ENCODE results near the gene UBL7.

Gene UBL7

DNA sequence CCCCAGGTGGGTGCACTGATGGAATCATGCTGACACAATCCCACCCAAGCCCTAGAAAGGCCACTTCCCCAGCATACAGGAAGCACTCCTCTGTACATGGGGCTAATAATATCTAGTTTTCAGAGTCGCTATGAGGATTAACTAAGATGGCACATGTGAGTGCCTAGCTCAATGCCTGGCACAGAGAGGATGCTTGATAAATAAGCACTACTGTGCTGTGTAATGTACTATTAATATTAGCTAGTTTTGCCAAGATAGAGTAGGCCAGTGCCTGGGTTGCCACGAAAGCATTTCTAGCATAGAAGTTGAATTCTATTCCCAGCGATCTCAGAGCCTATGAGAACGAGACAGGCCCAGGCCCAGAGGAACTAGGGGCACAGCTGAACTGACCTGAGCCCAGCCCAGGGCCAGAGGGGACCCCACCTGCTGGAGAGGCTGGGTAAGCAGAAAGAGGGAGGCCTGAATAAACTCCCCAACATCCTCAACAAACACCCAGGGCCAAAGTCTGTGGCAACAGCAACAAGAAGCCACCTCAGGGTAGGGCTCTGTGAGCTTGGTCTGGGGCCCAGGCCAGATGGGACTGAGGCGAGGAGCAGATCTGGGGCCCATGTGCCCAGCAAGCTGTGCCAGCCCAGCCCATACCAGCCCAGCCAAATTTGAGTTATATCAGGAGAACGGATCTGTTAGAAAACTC lies 19.6 kb downstream of the UBL7 start:
- no peak for DNase-seq (ENCODE audit: low read depth in 2 of 3, low spot score in 1 of 3)

DNA sequence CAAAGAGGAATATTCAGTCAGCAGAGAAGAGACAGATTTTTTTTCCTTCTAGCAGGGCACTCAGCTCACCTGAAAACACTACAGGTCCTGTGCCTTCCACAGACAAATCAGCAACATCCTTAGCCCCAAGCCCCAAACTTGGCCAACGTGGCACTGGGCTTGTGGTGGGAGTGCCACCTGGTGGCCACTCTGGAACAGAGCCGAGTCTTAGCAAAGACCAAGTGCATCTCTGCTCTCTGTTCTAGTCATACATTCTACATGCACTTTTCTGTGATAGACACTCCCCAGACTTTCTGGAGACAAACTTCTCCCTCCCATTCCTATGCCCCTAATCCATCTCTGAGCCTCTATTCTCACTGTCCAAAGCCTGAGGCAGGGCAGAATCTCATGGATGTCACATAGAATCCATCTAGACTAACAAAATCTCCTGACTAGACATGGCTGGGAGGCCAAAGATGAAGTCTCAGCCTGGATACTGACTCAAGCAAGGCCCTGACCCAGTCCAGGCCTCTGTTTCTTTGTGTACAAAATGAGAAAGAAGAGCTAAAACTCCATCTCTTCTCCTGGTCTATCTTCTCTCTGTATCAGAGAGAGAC lies 22.1 kb downstream of the UBL7 start:
- peak; percentile 70 to 74 (median 70) for DNase-seq (ENCODE audit: low read depth in 2 of 3, low spot score in 1 of 3)

DNA sequence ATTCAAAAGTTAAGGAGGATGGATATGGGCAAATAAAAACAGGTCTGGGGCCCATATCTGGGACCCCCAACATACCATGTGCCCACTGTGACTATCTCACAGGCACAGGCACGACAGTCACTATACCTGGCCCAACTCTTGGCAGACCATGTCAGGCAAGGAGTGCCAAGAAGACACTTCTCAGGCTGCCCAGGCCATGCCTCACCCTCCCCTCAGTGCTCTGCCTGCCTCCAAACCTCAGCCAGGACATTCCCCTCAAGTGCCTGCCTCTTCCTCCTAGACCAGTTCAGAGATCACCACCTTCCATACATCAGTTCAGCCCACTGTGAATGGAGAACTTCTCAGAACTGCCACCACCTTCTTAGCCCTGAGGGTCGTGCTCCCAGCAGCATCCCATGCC lies 22.8 kb downstream of the UBL7 start:
- no peak for DNase-seq (ENCODE audit: low read depth in 2 of 3, low spot score in 1 of 3)

DNA sequence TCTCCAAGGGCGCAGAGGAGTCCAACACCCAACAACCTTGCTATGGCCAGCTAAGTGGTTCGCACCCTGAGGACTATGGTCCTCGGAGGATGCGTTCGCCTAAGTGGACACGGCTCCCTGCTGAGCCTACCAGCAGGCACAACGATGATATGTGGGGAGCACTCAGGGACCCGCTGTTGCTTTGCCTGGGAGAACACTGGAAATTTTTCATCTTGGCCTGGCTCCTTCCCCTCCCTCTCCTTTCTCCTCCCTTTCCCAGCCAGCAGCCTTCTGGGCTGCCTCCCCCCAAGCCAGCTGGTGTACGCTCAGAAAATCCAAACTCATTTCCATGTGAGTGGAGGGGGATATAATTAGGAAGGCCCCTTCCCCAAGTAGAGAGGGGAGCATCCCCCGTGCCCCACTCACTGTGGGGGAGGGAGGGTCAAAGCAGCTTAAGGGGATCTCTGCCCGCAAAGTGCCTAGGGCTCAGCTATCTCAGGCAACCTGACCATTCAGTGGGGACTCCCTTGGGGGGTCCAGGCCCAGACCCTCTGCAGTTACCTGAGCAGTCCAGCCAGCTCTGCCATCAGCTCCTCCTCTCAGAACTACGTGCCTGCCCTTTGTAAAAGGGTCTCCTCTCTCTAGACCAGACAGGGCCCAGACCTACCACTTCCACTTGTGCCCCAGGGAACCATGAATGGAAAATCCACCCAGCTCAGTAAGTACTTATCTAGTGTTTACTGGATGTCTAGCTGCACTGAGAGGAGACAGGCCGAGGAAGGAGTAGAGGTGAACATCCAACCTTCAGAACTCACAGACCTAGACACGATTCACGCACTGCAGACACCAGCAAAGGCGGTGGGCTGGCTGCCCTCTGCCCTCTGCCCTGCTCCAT lies 26.5 kb downstream of the UBL7 start:
- DNase-seq (ENCODE audit: low read depth in 2 of 3, low spot score in 1 of 3) = no peak

DNA sequence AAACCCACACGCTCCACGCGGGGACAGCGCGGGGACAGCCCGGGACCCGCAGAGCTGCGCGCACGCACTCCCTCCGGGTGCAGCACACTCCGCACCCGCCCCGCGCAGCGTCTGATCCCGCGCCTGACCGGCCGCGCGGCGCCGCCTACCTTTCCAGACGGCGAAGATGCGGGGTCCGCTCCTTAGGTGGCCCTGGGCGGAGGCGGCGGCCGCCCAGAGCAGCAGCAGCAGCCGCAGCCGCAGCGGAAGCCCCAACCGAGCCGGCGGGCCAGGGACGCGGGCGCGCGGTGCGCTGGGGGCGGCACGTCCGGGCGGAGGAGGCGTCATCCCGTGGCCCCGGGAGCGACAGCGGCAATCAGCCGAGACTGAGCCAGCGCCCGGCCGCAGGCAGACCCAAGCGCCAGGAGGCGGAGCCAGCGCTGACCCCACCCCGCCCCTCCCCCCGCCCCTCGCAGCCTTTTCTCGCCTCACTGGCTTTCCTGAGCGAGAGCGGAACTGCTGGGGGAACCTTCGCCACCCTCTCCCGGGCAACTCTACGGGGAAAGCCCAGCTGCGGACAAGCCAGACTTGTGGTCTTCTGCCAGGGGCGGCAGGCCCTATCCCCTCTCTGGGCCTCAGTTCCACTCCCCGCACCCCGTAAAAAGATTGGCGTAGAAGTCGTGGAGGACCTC lies 27.2 kb downstream of the UBL7 start, which contains the start of gene SEMA7A:
Gene SEMA7A (minus strand): TSS at position 367 of the 671 bp plus-strand sequence. CDS start 40 bp downstream, at position 327.
- DNase-seq (ENCODE audit: low read depth in 2 of 3, low spot score in 1 of 3) = peak; percentile 67 to 78 (median 74)

DNA sequence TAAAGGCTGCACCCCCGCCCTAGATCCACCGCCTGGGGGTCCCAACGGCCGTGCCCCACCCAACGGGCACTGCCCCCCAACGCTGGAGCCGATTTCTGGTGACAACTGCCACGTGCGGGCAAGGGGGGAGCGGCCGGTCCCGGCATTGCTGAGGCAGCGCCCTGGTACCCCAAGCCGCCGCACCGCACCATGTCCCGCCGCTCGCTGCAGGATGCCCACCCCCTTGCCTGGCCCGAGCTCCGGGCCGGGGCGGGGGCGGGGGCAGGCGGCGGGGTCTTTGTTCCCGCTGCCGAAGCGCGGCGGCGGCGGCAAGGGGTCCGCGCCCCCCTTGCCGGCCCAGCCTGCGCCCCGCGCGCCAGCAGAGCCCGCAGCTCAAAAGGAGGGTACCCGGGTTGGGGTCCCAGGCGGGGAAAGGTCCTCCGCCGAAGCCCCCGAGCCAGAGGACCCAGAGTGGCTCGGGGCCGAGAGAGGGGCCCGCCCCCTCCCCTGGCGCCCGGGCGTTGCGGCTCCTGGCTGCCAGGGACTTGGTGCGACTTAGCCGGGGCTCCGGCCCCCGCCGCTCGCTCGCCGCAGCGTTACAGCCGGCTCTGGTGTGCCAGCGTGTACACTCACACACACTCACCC lies 27.9 kb downstream of the UBL7 start:
- no peak for DNase-seq (ENCODE audit: low read depth in 2 of 3, low spot score in 1 of 3)

DNA sequence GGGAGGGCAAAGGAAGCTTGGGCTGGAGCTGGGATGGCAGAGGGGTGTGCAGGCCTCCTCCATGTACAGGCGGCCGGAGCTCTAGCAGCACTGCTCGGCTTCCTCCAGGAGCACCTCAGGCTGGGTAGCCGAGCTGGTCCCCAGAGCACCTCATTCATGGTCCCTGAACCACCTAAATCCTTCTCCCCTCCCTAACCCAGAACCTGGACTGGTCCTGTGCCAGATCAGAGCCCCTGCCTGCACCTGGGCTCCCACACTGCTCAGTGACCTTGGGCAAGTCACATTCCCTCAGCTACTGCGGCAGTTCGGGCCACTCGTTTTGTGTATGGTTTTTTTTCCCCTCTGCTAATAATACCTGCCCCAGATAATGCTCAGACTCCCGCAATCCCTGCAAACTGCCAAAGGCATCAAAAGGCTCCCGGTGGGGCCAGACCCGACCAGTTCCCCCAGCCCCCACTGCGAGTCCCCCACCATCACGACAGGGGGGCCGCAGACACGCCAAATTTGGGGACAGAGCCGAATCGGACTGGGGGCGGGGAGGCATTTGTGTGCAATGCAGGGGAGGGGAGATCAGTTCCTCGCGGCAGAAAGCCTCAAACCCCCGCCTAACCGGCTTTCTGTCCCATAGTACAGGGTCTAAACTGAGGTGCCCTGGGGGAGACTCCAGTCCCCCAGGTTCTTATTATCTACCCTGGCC lies 28.5 kb downstream of the UBL7 start:
- DNase-seq (ENCODE audit: low read depth in 2 of 3, low spot score in 1 of 3) = no peak

DNA sequence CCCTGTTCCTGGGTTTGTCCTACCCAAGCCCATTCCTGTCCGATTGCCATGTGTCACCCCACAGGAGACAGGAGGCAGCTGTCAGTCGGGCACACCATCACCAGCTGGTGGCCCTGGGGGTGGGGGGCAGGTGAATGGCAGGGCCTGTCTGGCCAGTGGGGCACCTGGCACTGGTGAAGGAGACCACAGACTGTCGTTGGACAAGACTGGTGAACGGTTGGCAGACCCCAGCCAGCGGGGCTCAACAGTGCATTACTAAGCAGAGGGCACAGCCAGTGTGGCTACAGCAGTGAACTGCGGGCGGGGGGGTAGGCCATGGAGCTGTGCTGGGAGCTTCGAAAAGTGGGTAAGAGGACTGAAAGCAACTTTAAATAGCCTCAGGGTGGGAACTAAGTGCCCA lies 29.3 kb downstream of the UBL7 start:
- peak in 1 of 3 donors; percentile 34 for DNase-seq (ENCODE audit: low read depth in 2 of 3, low spot score in 1 of 3)

DNA sequence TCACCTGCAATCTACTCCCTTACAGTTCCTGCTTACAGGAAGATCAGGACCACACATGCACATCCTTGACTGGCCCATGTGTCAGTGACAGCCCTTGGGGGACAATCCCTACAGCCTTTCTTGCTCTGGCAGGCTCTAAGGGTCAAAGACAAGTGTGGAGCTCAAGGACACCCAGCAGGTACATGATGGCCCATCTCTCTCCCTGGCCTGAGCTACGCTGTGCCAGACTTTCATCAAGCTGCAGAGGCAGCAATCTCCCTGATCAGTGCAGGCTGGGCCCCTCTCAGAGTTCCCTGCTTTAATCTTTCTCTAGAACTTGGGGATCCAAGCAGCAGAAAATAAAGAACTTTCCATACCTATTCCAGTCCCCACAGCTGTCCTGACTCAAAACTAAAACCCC lies 29.8 kb downstream of the UBL7 start:
- no peak for DNase-seq (ENCODE audit: low read depth in 2 of 3, low spot score in 1 of 3)

DNA sequence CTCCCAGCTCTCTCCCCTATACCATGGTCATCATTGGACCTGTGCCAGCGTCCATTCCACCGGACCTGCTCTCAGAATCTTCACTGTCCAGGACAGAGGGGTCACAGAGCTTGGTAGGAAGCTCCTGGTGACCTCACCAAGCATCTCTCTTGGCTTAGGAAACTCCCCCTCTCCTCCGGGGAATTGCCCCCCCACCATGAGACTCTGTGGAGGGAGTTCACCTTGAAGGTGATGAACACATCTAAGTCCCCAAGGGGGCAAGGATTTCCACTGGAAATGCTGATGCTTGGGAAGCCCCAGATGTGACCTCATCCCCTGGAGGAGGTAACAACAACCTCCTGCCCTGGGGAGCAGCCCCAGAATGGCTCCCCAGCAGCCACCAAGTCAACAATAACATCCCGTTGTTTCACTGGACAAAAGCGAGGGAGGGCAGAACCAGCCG lies 30.4 kb downstream of the UBL7 start:
- no peak for DNase-seq (ENCODE audit: low read depth in 2 of 3, low spot score in 1 of 3)

DNA sequence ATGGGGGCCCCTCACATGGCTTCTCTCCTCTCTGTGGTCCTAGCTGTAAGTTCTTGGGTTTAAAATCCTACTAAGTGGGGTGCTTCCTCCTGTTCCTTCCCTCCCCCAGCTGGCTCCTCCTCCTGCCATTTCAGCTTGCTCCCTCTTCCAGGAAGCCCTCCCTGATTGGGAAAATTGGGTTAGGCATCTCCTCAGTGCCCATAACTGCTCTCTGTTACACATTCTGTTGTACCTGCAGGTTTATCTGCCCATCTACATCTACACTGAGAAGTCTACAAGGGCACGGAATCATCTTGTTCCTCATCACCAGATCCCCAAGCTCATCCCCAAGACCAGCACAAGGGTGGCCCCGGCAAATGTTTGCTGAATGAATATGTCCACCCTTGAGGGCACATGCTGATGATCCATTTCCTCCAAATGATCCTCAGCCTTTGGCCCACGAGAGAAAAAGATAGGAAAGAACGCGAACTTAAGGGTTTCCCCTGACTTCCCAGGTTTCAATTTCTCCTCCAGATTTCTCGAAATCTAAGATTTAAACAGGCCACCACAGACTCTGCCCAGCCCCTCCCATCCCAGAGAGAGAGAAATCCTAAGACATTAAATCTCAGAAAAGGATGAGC lies 31.1 kb downstream of the UBL7 start:
- DNase-seq (ENCODE audit: low read depth in 2 of 3, low spot score in 1 of 3) = no peak

DNA sequence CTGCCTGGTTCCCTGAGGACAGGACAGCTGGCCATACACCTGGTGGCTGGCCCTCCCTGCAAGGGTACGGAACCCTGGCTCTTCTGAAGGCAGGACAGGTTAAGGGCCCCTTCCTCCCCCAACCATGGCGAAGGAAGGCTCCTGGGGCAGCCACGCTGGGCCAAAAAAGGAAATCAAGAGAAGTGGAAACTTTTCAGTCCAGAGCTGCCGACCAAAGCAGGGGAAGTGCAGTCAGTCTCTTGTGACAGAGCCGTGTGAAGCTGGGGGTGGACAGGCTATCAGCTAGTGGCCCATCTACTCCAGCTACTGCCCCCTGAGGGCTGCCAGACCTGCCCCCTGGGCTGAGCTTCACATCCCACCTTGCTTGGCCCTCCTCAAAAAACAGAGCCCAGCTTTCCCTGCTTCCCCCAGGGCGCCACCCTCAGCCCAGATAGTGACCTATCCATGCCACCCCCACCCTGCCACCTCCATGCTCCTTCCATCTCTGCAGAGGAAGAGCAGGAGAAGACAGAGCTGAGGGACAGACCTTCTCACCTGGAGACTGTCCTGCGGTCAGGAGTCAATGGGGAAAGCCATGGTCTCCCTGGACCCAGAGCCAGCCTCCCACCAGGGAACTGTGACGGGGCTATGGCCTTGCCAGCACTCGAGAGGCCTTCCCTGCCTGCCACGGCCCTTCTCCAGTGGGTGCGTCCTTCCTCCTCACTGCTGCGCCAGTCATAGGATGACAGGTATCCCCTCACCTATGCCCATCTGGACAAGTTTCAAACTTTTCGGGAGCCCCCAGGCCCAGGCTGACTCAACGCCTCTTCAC lies 31.8 kb downstream of the UBL7 start:
- no peak for DNase-seq (ENCODE audit: low read depth in 2 of 3, low spot score in 1 of 3)

DNA sequence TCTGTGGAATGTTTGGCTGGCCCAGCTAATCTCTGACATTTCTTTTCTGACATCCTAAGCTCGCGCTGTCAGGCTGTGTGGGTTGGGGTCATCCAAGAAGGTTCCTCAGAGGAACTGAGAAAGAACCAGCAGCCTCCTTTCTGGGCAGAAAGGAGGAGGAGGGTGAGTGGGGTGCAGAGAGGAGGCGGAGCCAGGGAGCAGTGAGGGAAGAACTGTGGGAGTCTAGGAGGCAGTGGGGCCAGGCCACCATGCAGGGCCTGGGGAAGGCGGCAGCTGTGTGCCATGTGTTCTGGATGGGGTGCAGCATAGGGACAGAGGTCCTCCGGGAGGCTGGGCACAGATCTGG lies 32.5 kb downstream of the UBL7 start:
- no peak for DNase-seq (ENCODE audit: low read depth in 2 of 3, low spot score in 1 of 3)

DNA sequence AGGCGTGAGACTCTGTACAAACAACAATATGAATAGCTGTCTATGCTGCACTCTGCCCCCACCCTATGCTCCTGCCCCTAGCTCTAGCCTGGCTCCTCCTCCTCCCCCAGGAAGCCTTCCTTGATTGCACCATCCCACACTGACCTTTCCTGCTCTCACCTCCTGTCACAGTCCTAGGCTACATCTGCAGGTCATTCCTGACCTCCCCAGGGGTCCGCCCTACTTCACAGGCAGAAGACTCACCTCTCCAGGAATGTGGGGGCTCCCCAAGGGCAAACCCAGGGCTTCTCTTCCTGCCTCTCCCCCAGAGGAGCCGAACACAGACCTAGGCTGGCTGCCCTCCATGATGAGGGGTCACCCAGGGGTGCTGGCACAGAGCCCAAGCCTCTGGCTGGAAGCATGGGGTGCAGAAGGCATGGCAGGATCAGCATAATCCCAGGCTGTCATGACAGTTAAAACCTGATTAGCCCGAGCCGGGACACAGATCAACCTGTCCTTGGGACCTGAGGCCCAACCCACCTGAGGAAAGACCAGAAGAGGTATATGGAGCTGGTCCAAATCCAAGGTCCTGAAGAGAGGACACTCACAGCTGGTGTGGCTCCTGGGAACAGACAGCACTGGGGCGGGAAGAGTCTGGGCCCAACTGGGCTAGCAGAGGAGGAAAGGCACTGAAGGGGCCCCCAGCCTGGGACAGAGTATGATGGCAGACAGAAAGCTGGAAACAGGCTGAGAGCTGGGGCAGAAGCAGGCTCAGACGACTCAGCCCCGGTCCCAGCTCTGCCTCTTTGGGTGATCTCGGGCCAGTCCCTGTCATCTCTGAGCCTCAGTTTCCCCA lies 33.1 kb downstream of the UBL7 start:
- no peak for DNase-seq (ENCODE audit: low read depth in 2 of 3, low spot score in 1 of 3)

DNA sequence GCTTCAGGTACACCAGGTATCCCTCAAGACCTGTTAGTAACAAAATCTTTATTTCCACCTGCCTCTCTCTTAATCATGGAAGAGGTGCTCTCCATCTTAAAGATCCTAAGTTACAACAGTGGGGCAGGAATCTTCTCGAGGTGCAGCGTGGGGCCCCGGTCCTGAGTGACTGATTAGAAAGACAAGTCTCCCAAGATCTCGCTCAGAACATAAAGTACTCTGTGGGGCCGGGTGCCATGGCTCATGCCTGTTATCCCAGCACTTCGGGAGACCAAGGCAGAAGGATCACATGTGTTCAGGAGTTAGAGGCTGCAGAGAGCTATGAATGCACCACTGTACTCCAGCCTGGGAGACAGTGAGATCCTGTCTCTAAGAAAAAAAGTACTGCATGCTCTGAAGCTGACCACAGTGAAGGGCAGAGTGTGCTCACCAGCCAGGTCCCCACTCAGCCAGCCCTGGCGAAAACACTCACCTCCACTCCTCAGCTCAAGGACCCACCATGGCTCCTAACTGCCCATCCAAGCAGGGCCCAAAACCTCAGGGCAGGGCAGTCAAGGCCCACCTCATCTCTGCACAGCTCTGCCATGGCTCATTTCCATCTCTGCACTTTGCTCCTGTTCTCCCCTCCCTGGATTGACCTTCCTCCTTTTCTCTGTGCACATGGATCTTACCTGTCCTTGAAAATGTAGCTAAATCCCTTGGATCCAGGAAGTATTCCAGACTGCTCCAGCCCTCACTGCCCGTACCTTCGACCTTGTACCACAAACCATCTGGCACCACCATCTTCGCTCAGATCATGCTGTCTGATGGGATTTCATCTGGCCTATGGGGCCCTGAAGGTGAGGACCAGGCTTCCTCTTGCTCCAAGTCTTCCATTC lies 34.3 kb downstream of the UBL7 start:
- DNase-seq (ENCODE audit: low read depth in 2 of 3, low spot score in 1 of 3) = no peak

DNA sequence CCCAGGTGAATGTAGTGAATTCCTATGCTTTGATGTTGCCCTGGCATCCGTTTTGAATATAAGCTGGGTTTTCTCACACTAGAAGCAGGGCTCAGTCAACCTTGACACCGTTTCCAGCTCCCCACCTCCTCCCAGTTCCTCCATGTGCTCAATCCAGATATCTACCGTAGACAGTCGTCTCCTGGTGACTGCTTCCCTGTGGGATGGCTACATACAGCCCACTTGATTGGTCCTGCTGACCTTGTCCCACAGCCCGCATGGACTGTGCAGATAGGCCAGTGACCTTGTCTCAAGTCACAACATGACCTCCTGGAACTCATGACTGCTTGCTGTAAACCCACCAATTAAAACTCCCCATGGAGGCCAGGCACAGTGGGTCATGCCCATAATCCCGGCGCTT lies 35.3 kb downstream of the UBL7 start:
- DNase-seq (ENCODE audit: low read depth in 2 of 3, low spot score in 1 of 3) = no peak

DNA sequence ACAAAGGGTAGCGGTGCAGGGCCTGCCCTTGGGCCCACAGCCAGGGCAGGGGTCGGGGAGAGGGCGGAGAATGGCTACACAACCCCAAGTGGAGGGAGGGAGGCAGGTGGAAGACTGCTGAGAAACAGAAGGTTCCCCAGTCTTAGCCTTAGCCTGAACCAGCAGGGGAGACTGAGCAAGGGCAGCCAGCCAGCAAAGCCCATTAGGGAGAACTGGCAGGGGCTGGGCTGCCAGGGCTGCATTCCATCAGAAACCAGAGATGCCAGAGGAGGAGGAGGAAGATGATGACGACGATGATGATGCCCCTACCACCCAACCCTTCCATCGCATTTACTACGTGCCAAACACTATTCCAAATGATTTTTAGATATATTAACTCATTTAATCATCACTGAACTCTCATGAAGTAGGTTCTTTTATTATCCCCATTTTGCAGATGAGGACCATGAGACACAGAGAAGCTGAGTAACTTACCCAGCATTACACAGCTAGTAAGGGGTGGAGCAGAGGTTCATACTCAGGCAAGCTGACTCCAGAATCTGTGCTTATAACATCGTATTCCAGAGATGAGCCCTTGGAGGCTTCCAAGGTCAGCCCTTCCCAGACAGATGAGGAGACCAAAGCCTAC lies 35.9 kb downstream of the UBL7 start:
- no peak for DNase-seq (ENCODE audit: low read depth in 2 of 3, low spot score in 1 of 3)

Measured in stimulated activated CD4-positive, alpha-beta T cell treated with anti-CD3 and anti-CD28 coated beads, Interleukin-12 subunit alpha, Interleukin-12 subunit beta, amount 100 ng/mL, for 48 hours (primary cell).